Activated CD8-positive, alpha-beta memory T cell treated with anti-CD3 and anti-CD28 coated beads, Interleukin-2, amount 50 U/mL, for 1 hour (primary cell): ENCODE results near the gene LUZP4.
"Not testable (repeated sequence)": the region's sequence is repeated elsewhere in the genome, so short reads cannot be mapped to it uniquely, and the experiment has no call there.

Experiments
- DNase-seq: peaks from one replicate; pipeline ENCODE4 v3.0.0-alpha.2; 2020; ENCODE audit errors: extremely low read depth

The LUZP4 gene

DNA sequence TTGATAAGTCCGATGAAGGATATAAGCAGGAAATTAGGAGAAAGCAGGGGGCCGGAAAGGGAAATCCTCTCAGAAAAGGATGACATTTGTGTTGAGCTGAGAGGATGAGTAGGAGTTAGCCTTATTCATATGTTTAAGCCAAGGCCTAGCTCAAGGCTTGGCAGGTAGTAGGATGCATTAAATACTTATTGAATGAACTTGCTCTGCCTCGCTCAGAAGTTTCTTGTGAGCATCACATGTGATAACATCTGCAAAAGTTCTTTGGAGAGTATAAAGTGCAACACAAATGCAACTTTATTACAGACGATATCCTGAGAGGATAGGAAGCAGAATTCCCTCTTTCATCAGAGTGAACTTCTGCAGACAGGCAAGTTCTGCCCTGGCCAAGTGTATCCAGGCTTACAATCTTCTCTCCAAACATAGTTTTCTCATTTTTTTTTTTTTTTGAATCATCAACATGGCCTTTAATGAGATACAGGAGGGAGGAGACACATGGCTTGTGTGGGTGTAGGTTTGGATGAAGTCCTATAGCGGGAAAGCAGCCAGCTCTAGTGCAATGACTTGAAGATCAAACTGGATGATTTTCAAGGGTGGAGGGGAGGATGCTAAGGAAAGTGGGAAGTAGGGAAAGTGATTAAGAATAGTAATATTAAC lies 48.1 kb downstream of the LUZP4 start:
- no peak for DNase-seq

DNA sequence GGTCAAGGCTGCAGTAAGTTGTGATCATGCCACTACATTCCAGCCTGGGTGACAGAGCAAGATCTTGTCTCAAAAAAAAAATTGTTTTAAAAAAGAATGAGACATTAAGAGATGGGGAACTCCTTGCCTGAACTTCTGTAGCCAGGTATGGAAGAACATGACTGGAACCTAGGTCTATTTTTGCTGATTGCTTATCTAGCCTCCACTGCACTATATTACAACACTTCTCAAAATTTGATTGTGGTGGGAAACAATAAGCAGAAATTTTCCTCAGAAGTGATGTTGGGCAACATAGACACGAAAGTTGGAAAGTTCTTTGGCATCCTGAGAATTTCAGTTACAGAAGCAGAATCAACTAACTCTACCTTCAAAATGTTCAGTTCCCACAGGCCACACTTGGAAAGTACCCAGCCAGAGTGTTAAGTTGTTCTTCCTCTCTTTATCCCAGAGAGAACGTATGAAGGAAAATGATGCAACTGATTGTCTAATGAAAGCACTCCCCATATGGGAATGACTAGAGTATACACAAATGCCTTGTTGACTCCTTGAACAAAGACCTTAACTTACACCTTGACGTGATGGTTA lies 50.0 kb downstream of the LUZP4 start:
- no peak for DNase-seq

DNA sequence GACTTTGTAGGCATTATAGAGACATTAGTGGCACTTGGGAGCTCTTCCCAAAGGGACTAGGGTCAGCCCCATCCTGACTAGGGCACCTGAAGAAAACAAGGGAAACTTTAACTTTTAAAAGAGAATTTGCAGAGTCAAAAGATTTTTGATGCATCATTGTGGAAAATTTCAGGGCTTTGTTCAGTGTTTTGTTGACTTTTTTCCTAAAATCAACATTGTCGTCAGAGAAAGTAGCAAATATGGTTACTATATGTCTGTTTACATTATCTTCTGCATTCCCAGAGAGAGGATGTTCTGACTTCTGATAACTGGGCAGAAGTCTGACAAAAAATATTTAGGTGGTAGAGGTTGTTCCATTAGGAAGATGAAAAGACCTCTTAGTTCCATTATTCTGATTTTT lies 51.9 kb downstream of the LUZP4 start:
- no peak for DNase-seq

DNA sequence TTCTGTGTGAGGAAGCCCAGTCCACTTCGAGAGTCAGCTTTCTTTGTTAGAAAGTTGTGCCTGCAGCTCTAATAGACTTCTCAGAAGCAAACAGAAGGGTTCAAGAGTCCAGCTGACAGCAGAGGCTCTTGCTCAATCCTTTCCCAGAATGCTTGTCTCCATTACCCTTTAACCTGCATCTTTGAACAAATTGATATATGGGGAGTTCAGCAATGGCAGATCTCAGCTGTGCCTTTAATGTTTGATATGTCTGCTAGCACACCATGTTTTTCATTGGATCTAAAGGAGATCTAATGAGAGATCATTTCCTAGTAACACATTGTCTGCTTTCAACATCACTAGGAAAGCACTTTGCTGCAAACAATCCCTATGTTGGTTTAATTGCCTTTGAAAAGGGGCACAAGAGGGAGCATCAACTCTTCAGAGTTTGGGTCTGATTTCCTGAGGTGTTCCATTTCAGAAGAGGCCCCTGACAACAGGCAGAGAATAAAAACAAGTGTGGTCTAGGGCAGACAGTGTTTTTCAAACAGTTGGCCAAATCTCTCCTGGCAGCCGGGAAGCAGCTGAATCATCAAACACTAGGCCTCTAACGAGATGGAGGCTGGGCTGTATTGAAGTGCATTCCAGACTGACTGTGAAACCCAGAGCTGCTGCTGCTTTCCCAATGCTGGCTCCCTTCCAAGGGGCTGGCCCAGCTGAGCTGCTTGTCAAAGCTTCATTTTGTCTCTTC lies 55.5 kb downstream of the LUZP4 start:
- DNase-seq, result no peak

DNA sequence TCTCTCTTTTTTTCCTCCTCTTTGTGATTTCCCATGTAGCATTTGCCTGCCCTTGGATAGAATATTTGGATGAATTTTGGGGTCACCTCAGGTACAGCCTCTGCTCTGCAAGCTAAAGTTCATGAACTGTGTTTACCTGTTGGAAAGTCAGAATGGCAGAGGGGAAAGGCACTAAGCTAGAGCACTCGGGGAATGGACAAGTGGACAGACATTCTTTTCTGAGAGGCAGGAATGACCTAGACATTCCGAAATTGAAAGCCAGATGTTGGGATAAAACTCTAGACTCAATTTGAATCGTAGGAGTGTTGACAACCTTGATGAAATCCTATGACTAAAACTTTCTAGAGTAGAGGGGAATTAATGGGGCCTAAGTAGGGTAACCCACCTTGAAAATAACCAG lies 56.1 kb downstream of the LUZP4 start:
- no peak for DNase-seq

DNA sequence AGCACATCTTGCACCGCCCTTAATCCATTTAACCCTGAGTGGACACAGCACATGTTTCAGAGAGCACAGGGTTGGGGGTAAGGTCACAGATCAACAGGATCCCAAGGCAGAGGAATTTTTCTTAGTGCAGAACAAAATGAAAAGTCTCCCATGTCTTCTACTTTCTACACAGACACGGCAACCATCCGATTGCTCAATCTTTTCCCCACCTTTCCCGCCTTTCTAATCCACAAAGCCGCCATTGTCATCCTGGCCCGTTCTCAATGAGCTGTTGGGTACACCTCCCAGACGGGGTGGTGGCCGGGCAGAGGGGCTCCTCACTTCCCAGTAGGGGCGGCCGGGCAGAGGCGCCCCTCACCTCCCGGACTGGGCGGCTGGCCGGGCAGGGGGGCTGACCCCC lies 57.2 kb downstream of the LUZP4 start:
- DNase-seq, result not testable (repeated sequence)

DNA sequence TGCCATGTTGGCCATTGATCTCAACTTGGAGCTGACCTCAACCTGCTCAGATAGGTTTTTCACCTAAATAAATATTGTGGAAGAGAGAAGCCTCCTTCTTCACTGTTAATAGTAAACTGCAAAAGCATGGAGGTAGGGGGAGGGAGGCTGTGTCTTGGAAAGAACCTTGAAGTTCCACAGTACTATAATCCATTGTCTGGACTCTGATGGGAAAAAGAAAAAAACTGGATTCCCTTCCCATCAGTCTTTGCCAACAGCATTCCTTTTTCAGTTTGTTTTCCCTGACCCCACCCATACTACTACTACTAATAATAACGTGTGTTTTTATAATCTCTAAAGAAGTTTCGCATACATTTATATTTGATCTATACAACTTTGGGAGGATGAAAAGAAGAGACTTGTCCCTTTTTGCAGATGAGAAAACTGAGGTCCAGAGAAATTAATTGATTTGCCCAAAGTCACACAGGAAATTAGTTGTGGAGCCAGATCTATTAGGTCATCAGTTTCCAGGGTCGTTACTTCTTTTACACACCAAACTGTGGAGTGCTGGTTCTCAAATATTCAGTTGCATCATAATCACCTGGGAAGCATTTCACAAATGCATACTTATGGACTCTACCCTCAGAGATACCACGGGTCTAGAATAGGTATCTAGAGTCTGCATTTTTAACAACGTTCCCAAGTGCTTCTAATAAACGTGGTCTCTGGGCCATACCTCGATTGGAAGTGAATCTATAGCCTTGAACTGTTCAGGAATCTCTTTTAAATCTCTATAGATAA lies 59.1 kb downstream of the LUZP4 start:
- DNase-seq, result no peak

DNA sequence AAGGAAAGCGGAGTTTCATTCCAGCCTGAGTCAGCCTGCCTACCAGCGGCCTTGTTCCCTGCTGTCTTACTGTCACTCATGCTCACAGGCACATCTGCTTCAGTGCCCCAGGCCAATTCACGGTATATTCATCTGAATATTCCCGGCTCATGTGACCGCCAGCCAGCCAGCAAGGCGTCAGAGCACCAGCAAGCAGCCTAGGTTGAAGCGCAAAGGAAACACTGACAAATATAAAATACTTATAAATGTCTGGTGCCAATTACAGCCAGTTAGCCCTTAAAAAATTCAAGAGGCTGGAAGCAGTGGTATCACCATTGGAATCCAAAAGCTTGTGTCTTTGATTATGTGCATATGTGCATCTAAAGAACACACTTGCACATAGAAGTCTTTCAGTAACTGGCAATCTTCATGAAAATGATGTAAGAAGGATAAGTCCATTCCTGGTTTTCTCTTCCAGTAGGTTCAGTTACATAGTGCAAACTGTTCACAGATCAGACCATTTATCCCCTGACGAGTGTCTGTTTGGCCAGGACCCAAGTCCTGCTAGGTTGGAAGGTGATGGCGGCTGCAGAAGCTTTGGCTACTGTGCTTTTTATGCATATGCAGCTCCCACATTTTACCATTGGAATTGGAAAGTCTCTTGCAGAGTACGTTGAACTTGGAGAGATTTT lies 61.3 kb downstream of the LUZP4 start:
- DNase-seq, result no peak

DNA sequence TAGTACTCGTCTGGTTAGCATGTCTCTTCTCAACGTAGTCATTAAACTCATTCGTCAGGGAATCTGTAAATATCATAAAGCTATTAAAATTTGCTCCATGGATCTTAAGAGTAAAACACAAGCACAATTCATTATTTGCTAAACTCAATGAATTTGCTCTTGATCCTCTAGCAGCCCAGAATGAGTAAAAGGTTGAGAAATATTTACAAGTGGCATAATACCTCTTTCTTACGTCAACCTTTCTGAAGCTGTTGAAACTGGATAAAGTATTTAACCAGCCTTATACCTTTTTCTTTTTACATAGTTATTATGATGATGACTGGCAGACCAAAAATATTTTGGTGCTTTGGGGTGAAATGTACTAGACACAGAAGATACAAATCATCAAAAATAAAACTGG lies 66.9 kb downstream of the LUZP4 start:
- DNase-seq, result no peak
